H9 (cell line): ENCODE measurements around the gene RAPGEF3. TPM values are rescaled to one million over a fixed set of nuclear protein-coding genes. Genes with fewer than 3 reads are reported as not detected.

Experiments used
- DNase-seq: peaks from one replicate; pipeline ENCODE4 v3.0.0-alpha.2; 2017
- H2AFZ ChIP-seq: one replicate; pipeline ENCODE4 v1.6.1; 2013; ENCODE audit warnings: mild to moderate bottlenecking, low read length, control low read depth, moderate library complexity
- H2AK5ac ChIP-seq: 2 replicates; pipeline ENCODE4 v1.6.1; 2013; ENCODE audit warnings: low read length, control low read depth, mixed read lengths; ENCODE audit not compliant: insufficient read length
- H2BK120ac ChIP-seq: one replicate; pipeline ENCODE4 v1.6.1; 2013; ENCODE audit warnings: low read depth, mild to moderate bottlenecking, low read length, control low read depth, inconsistent platforms; ENCODE audit not compliant: poor library complexity, severe bottlenecking
- H2BK12ac ChIP-seq: 2 replicates; pipeline ENCODE4 v1.6.1; 2013; ENCODE audit warnings: low read length, control low read depth, mixed read lengths, low read depth; ENCODE audit not compliant: insufficient read length
- H2BK15ac ChIP-seq: 2 replicates; pipeline ENCODE4 v1.6.1; 2013; ENCODE audit warnings: low read depth, low read length, control low read depth
- H2BK20ac ChIP-seq: one replicate; pipeline ENCODE4 v1.6.1; 2013; ENCODE audit warnings: low read depth, mild to moderate bottlenecking, low read length, control low read depth, inconsistent platforms; ENCODE audit not compliant: poor library complexity, severe bottlenecking
- H2BK5ac ChIP-seq: 2 replicates; pipeline ENCODE4 v1.6.1; 2013; ENCODE audit warnings: low read length, control low read depth, mixed read lengths; ENCODE audit not compliant: insufficient read length
- H3K14ac ChIP-seq: 2 replicates; pipeline ENCODE4 v1.6.1; 2013; ENCODE audit warnings: low read length, control low read depth; ENCODE audit not compliant: insufficient read depth
- H3K18ac ChIP-seq: 2 replicates; pipeline ENCODE4 v1.6.1; 2013; ENCODE audit warnings: low read depth, mild to moderate bottlenecking, mixed read lengths, low read length, control low read depth; ENCODE audit not compliant: insufficient read length
- H3K23ac ChIP-seq: 2 replicates; pipeline ENCODE4 v1.6.1; 2013; ENCODE audit warnings: low read length, control low read depth, mixed read lengths, low read depth; ENCODE audit not compliant: insufficient read length
- H3K23me2 ChIP-seq: 2 replicates; pipeline ENCODE4 v1.6.1; 2013; ENCODE audit warnings: low read depth, mild to moderate bottlenecking, mixed read lengths, low read length, control low read depth; ENCODE audit not compliant: insufficient read length, poor library complexity, severe bottlenecking
- H3K27ac ChIP-seq: 2 replicates; pipeline ENCODE4 v1.5.1; 2013; ENCODE audit warnings: low read length, control low read depth, mixed read lengths, low read depth; ENCODE audit not compliant: insufficient read length
- H3K27me3 ChIP-seq: 2 replicates; pipeline ENCODE4 v1.6.1; 2013; ENCODE audit warnings: low read length, control low read depth, inconsistent platforms; ENCODE audit not compliant: insufficient read depth
- H3K4ac ChIP-seq: 2 replicates; pipeline ENCODE4 v1.6.1; 2013; ENCODE audit warnings: low read depth, mild to moderate bottlenecking, control low read depth, inconsistent platforms, low read length, moderate library complexity
- H3K4me1 ChIP-seq: 2 replicates; pipeline ENCODE4 v1.6.1; 2013; ENCODE audit warnings: low read length, control low read depth, inconsistent platforms; ENCODE audit not compliant: insufficient read depth
- H3K4me2 ChIP-seq: 2 replicates; pipeline ENCODE4 v1.6.1; 2013; ENCODE audit warnings: low read length, control low read depth, mixed read lengths; ENCODE audit not compliant: insufficient read length, insufficient read depth
- H3K56ac ChIP-seq: 2 replicates; pipeline ENCODE4 v1.6.1; 2013; ENCODE audit warnings: low read depth, mild to moderate bottlenecking, mixed read lengths, low read length, control low read depth; ENCODE audit not compliant: insufficient read length
- H3K79me1 ChIP-seq: 2 replicates; pipeline ENCODE4 v1.6.1; 2013; ENCODE audit warnings: low read depth, mild to moderate bottlenecking, moderate library complexity, low read length, control low read depth, inconsistent platforms; ENCODE audit not compliant: insufficient read depth, poor library complexity, severe bottlenecking
- H3K79me2 ChIP-seq: 2 replicates; pipeline ENCODE4 v1.6.1; 2013; ENCODE audit warnings: low read length, control low read depth, inconsistent platforms; ENCODE audit not compliant: insufficient read depth
- H3K9ac ChIP-seq: 2 replicates; pipeline ENCODE4 v1.6.1; 2013; ENCODE audit warnings: low read length, control low read depth, mixed read lengths; ENCODE audit not compliant: insufficient read length; ENCODE audit errors: extremely low read depth
- H3K9me3 ChIP-seq: one replicate; pipeline ENCODE4 v1.6.1; 2013; ENCODE audit warnings: low read depth, low read length, inconsistent platforms; ENCODE audit not compliant: control insufficient read depth
- H3T11ph ChIP-seq: one replicate; pipeline ENCODE4 v1.6.1; 2013; ENCODE audit warnings: mild to moderate bottlenecking, low read length, control low read depth, inconsistent platforms
- H4K20me1 ChIP-seq: one replicate; pipeline ENCODE4 v1.6.1; 2013; ENCODE audit not compliant: control insufficient read depth, insufficient read length, insufficient read depth
- H4K5ac ChIP-seq: 2 replicates; pipeline ENCODE4 v1.6.1; 2013; ENCODE audit warnings: low read depth, mild to moderate bottlenecking, mixed read lengths, low read length, control low read depth; ENCODE audit not compliant: insufficient read length
- H4K8ac ChIP-seq: replicated peaks from 2 replicates; pipeline ENCODE4 v1.6.1; 2013; ENCODE audit warnings: low read length, control low read depth, mixed read lengths, low read depth; ENCODE audit not compliant: insufficient read length
- H4K91ac ChIP-seq: 2 replicates; pipeline ENCODE4 v1.6.1; 2013; ENCODE audit warnings: low read depth, mild to moderate bottlenecking, moderate library complexity, mixed read lengths, low read length, control low read depth; ENCODE audit not compliant: insufficient read length
- H3K27ac Mint-ChIP-seq, 3 experiments: 2 replicates in 2 of 3; 3 replicates in 1 of 3; pipeline ENCODE4 v1.8.0; 2020 to 2021; ENCODE audit warnings: mixed read lengths in 3 of 3, mild to moderate bottlenecking in 1 of 3, moderate library complexity in 1 of 3
- H3K27me3 Mint-ChIP-seq: 2 replicates; pipeline ENCODE4 v1.8.0; 2021; ENCODE audit warnings: low read depth, mild to moderate bottlenecking, moderate library complexity, mixed read lengths
- H3K36me3 Mint-ChIP-seq, 3 experiments: 2 replicates in 2 of 3; 3 replicates in 1 of 3; pipeline ENCODE4 v1.8.0; 2020 to 2021; ENCODE audit warnings: low read depth in 3 of 3, mixed read lengths in 3 of 3; ENCODE audit not compliant: insufficient read depth in 1 of 3
- H3K4me1 Mint-ChIP-seq, 2 experiments: 2 replicates each; pipeline ENCODE4 v1.8.0; 2020; ENCODE audit warnings: mixed read lengths in 2 of 2
- H3K4me3 Mint-ChIP-seq, 2 experiments: 2 replicates in 1 of 2; 3 replicates in 1 of 2; pipeline ENCODE4 v1.8.0; 2020 to 2021; ENCODE audit warnings: mild to moderate bottlenecking in 2 of 2, mixed read lengths in 2 of 2, moderate library complexity in 1 of 2
- H3K9me3 Mint-ChIP-seq, 2 experiments: 2 replicates in 1 of 2; 3 replicates in 1 of 2; pipeline ENCODE4 v1.8.0; 2020; ENCODE audit warnings: mild to moderate bottlenecking in 2 of 2, mixed read lengths in 2 of 2, moderate library complexity in 1 of 2
- WGBS: extraction: QIAGEN DNeasy Blood & Tissue Kit; methylation state at CpG from one replicate; pipeline ENCODE4 v1.1.7; 2013; ENCODE audit warnings: missing lambda C conversion rate, low lambda C conversion rate, mixed read lengths; ENCODE audit not compliant: insufficient read length; ENCODE audit errors: extremely low coverage; 5-methylcytosine and 5-hydroxymethylcytosine counted together
- total RNA-seq: library from RNA; stranded (reverse); gene quantifications from 2 replicates; pipeline ENCODE4 v1.2.1, GENCODE V29; 2021
- TF ChIP-seq, protein P1 (sequence below): fragments of 200-600 bp; sonication (generic); conservative IDR thresholded peaks from 3 replicates; pipeline ENCODE4 v1.8.0; 2021; ENCODE audit warnings: antibody characterized with exemption, mild to moderate bottlenecking

Gene RAPGEF3
- total RNA-seq, 1 experiment from 2014 or later: 7.4 TPM

DNA sequence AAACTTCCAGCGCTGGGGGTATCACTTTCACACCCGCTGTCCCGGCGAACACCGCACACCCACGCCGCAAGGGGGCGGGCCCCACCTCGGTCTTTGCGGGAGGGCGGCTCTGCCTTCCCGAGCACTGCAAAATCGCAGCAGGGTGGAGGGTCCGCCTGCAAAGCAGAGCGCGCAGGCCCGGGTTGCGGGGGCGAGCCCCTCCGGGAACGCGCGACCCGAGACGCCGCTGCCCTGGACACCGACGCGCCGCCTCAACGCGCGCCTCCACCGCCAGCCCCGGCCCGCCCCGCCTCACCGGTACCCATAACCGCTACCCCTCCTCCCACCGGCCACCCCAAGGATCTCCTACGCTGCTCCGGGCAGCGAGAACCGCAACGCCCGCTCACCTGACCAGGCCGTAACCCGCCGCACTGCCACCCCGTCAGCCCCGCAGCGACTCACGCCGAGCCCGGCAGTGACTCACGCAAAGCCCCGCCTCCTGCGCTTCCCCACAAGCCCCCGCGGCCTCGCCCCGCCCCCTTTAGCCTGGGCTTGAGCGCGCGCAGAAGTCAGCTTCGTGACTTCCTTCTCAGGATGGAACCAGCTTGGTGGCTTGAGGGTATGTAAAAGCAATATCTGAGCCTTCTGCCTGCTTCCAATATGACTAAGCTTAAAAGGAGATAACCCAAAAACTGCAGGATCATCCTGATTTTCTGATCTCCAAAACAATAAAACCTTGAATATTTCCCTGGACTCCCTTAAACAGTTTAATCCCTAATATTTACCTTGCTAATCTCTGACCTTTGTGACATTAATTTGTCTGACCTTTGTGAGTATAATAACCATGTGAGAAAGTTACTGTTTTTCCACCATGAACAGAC, 52.9 kb downstream of the RAPGEF3 start, which contains the start of gene RPAP3:
TSS of gene RPAP3 (minus strand) at position 465 of the 860 bp plus-strand sequence. CDS start 3,190 bp downstream, outside the sequence.
- Histone ChIP-seq H3K56ac (no peak within 1 kb of the TSS), H3K79me1 (no peaks in the 10 kb centered on the region), H2BK12ac (no peak within 1 kb of the TSS), H3K18ac (peak within 1 kb of the TSS; percentile 54), H4K91ac (no peak within 1 kb of the TSS), H2AFZ (no peak within 1 kb of the TSS), H3K14ac (peak within 1 kb of the TSS; percentile 91), H2BK20ac (no peak within 1 kb of the TSS), H3K4me2 (peak within 1 kb of the TSS; percentile 96), H4K5ac (no peak within 1 kb of the TSS), H4K20me1 (no peaks in the 10 kb centered on the region), H3K9me3 (no peaks in the 10 kb centered on the region), H2BK15ac (no peak within 1 kb of the TSS), H4K8ac (no peak within 1 kb of the TSS), H3K79me2 (peaks cover 7% of the 10 kb centered on the region; the same call in 1 of the 2 replicates), H3K4me1 (no peaks in the 10 kb centered on the region; the same call in 1 of the 2 replicates), H3K23me2 (peaks cover 6% of the 10 kb centered on the region), H2BK120ac (no peak within 1 kb of the TSS), H3T11ph (no peak within 1 kb of the TSS), H3K27ac (no peak within 1 kb of the TSS), H2BK5ac (no peak within 1 kb of the TSS), H3K27me3 (no peaks in the 10 kb centered on the region), H3K23ac (no peak within 1 kb of the TSS), H2AK5ac (no peak within 1 kb of the TSS), H3K9ac (peak within 1 kb of the TSS; percentile 82), H3K4ac (no peak within 1 kb of the TSS)
- DNase-seq: peak; percentile 97
- Mint-ChIP-seq H3K36me3 (peaks cover 2 to 15% (median 14%) of the 10 kb centered on the region in 3 experiments), H3K27ac (peak within 1 kb of the TSS; percentile 18 to 98 (median 96); a peak in 6 of 7 replicates), H3K4me3 (peak within 1 kb of the TSS; percentile 83 to 92), H3K27me3 (no peaks in the 10 kb centered on the region), H3K4me1 (peaks cover 20 to 23% of the 10 kb centered on the region in 2 experiments), H3K9me3 (no peaks in the 10 kb centered on the region)
- TF ChIP-seq, protein P1, sequence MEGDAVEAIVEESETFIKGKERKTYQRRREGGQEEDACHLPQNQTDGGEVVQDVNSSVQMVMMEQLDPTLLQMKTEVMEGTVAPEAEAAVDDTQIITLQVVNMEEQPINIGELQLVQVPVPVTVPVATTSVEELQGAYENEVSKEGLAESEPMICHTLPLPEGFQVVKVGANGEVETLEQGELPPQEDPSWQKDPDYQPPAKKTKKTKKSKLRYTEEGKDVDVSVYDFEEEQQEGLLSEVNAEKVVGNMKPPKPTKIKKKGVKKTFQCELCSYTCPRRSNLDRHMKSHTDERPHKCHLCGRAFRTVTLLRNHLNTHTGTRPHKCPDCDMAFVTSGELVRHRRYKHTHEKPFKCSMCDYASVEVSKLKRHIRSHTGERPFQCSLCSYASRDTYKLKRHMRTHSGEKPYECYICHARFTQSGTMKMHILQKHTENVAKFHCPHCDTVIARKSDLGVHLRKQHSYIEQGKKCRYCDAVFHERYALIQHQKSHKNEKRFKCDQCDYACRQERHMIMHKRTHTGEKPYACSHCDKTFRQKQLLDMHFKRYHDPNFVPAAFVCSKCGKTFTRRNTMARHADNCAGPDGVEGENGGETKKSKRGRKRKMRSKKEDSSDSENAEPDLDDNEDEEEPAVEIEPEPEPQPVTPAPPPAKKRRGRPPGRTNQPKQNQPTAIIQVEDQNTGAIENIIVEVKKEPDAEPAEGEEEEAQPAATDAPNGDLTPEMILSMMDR: peak; percentile 67
- WGBS: no CpG with 5 or more reads among the region's 66 CpGs
